ENCODE results near the gene SHH.
A peak's percentile ranks its signal among the peaks of the same experiment; 100 is the strongest.
"Not testable (repeated sequence)": the region's sequence is repeated elsewhere in the genome, so short reads cannot be mapped to it uniquely, and the experiment has no call there.

The SHH gene

GRCh38 chr7:155819186-155819585, 6.9 kb upstream of the SHH start:
- DNase-seq (ENCODE audit: low read depth in 2 of 2) = no peak

GRCh38 chr7:155818820-155819168, 6.5 kb upstream of the SHH start:
- DNase-seq (ENCODE audit: low read depth in 2 of 2) = no peak

GRCh38 chr7:155818154-155818819, 6.0 kb upstream of the SHH start:
- DNase-seq (ENCODE audit: low read depth in 2 of 2) = no peak

DNA sequence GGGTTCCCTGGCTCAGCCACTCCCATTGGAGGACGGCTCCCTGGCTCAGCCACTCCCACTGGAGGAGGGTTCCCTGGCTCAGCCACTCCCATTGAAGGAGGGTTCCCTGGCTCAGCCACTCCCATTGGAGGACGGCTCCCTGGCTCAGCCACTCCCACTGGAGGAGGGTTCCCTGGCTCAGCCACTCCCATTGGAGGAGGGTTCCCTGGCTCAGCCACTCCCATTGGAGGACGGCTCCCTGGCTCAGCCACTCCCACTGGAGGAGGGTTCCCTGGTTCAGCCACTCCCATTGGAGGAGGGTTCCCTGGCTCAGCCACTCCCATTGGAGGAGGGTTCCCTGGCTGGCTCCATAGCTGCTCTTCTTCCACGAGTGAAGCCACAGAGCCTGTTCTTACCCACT, 5.3 kb upstream of the SHH start:
- not testable (repeated sequence) for DNase-seq (ENCODE audit: low read depth in 2 of 2)

DNA sequence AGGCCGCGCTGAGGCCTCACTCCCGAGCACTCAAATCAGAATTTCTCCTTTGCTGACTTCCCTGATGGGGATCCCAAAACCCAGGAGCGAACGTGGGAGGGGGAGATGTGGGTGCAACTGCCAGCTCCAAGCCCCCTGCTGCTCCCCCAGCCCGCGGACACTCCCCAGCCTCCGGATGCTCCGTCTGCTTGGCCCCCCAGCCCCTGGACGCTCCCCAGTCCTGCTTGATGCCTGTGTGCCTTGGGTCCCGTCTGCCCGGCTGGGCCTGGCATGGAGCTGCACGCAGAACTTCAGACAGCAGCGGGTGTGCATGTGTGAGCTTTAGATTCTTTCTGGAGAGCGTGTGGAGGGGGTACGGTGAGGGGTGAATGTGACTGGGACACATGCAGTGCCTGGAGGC, 4.7 kb upstream of the SHH start:
- no peak for DNase-seq (ENCODE audit: low read depth in 2 of 2)

GRCh38 chr7:155816192-155816508, 3.9 kb upstream of the SHH start:
- no peak for DNase-seq (ENCODE audit: low read depth in 2 of 2)

DNA sequence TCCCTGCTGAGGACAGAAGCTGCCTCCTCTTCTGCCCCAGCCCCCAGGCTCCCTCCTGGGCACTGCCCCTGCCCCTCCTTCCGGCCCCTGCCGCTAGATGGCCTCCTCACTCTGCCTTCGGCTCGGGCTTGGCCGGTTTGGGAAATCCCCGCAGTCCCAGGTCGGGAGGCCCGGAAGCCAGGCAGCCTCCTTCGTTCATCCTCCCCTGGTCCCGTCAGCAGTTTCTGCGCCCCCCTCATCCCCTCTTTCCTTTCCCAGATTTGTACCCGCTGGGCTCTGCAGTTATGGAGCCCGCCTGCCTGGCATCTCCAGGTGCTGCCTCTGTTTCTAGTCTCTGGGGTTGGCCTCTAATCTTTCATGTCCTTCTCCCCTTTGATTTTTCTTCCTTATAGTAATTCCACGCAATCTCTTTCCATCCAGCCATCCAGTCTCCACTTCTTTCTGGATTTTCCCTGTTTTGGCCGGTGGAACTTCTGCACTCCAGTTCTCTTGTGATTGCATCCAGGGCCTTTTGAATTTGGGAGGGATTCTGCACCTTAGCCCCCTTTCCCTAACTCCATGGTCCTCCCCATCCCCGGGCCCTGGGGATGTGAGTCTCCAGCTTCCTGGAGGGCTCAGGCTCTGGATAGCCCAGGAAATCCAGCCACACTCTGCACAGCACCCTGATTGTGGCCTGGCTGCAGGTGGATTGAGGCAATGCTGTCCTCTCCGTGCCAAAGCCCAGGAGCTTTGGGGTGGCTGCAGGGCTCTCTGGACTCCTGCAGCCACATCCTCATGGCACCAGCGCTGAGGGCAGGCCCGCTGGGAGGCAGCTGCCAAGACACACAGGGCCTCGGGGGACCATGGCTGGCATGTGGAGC, 3.3 kb upstream of the SHH start:
- DNase-seq (ENCODE audit: low read depth in 2 of 2) = peak; percentile 16 to 29

GRCh38 chr7:155814316-155815276, 2.3 kb upstream of the SHH start:
- no peak for DNase-seq (ENCODE audit: low read depth in 2 of 2)

GRCh38 chr7:155813546-155814315, 1.5 kb upstream of the SHH start:
- no peak for DNase-seq (ENCODE audit: low read depth in 2 of 2)

GRCh38 chr7:155813125-155813524, 862 bp upstream of the SHH start:
- DNase-seq (ENCODE audit: low read depth in 2 of 2) = no peak

- DNase-seq (ENCODE audit: low read depth in 2 of 2) = no peak
These were observed 736 bp downstream of the SHH start for GRCh38 chr7:155811560-155811894.

- DNase-seq (ENCODE audit: low read depth in 2 of 2) = no peak
These were observed 1.3 kb downstream of the SHH start for GRCh38 chr7:155810770-155811559.

GRCh38 chr7:155809947-155810769, 2.1 kb downstream of the SHH start:
- DNase-seq (ENCODE audit: low read depth in 2 of 2) = no peak

GRCh38 chr7:155809332-155809946, 2.8 kb downstream of the SHH start:
- no peak for DNase-seq (ENCODE audit: low read depth in 2 of 2)

- DNase-seq (ENCODE audit: low read depth in 2 of 2) = no peak
These were observed 3.5 kb downstream of the SHH start for GRCh38 chr7:155808549-155809331.

GRCh38 chr7:155807789-155808548, 4.3 kb downstream of the SHH start:
- no peak for DNase-seq (ENCODE audit: low read depth in 2 of 2)

- DNase-seq (ENCODE audit: low read depth in 2 of 2) = no peak
These were observed 5.1 kb downstream of the SHH start for GRCh38 chr7:155807065-155807671.
